Suprapubic skin (tissue), 4 donors: Measurements from ENCODE around the gene DHX16. TPM values are rescaled to one million over a fixed set of nuclear protein-coding genes. Genes with fewer than 3 reads are reported as not detected.
"Not testable (repeated sequence)": the region's sequence is repeated elsewhere in the genome, so short reads cannot be mapped to it uniquely, and the experiment has no call there.

Experiments
- DNase-seq, 2 donors: peaks; one replicate each; pipeline ENCODE4 v3.0.0-alpha.2; 2019; ENCODE audit warnings: low spot score in 2 of 2
- H3K27ac ChIP-seq: fragments of 200-600 bp; sonication (generic); one replicate; pipeline ENCODE4 v1.5.1; 2019
- H3K27me3 ChIP-seq: fragments of 200-600 bp; sonication (generic); one replicate; pipeline ENCODE4 v1.5.1; 2019
- H3K36me3 ChIP-seq: fragments of 200-600 bp; sonication (generic); one replicate; pipeline ENCODE4 v1.5.1; 2019
- H3K4me1 ChIP-seq: fragments of 200-600 bp; sonication (generic); one replicate; pipeline ENCODE4 v1.5.1; 2019
- H3K4me3 ChIP-seq: fragments of 200-600 bp; sonication (generic); one replicate; pipeline ENCODE4 v1.5.1; 2019; ENCODE audit warnings: mild to moderate bottlenecking
- H3K9me3 ChIP-seq: fragments of 200-600 bp; sonication (generic); one replicate; pipeline ENCODE4 v1.5.1; 2019
- CTCF ChIP-seq, 2 donors: fragments of 200-600 bp in 1 of 2; fragments of 450-650 bp in 1 of 2; sonication (generic) in 1 of 2; IDR thresholded peaks; one replicate each; pipeline ENCODE4 v1.5.1; 2016 to 2019; ENCODE audit warnings: antibody characterized with exemption in 2 of 2, mild to moderate bottlenecking in 1 of 2, moderate library complexity in 1 of 2
- EP300 ChIP-seq: sonication (generic); formaldehyde crosslinking; IDR thresholded peaks from one replicate; pipeline ENCODE4 v1.6.1; 2017; ENCODE audit warnings: antibody characterized with exemption
- POLR2A ChIP-seq, 2 donors: fragments of 450-650 bp; IDR thresholded peaks; one replicate each; pipeline ENCODE4 v1.6.1; 2017; ENCODE audit warnings: antibody characterized with exemption in 2 of 2, mild to moderate bottlenecking in 2 of 2, moderate library complexity in 2 of 2
- POLR2AphosphoS5 ChIP-seq, 3 donors: sonication (generic); formaldehyde crosslinking; IDR thresholded peaks; one replicate each; pipeline ENCODE4 v1.6.1; 2017; ENCODE audit warnings: antibody characterized with exemption in 3 of 3
- WGBS: methylation state at CpG from one replicate; pipeline ENCODE4 v1.1.5; 2018; 5-methylcytosine and 5-hydroxymethylcytosine counted together
- total RNA-seq, 4 donors: library from RNA; depleted of rRNA; stranded (reverse); fragments of >200 nt; gene quantifications; one replicate each; pipeline ENCODE4 v1.1.0, GENCODE V29; 2016

Gene DHX16
- total RNA-seq, 4 donors from 2014 or later, result 24.3 to 48.5 (median 33.7) TPM

GRCh38 chr6:30670760-30671527, 1.9 kb downstream of the DHX16 start:
- peaks cover 21% of the 10 kb centered on the region for H3K4me1 ChIP-seq
- no peak overlapping the region for H3K4me3 ChIP-seq
- no peak overlapping the region for H3K27ac ChIP-seq
- H3K36me3 ChIP-seq, result peaks cover 37% of the 10 kb centered on the region
- 84% methylated on average over 27 of the region's 27 CpGs for WGBS
- TF ChIP-seq POLR2A (IDR thresholded peaks at IDR 0.05), result no peak
- no peaks in the 10 kb centered on the region for H3K9me3 ChIP-seq
- no peak for DNase-seq
- no peaks in the 10 kb centered on the region for H3K27me3 ChIP-seq

GRCh38 chr6:30666300-30666699, 6.5 kb downstream of the DHX16 start:
- H3K36me3 ChIP-seq, result peaks cover 82% of the 10 kb centered on the region

GRCh38 chr6:30664994-30665767, 7.6 kb downstream of the DHX16 start:
- DNase-seq, result no peak
- WGBS, result 89% methylated on average over 33 of the region's 34 CpGs
- Histone ChIP-seq H3K4me3 (no peak overlapping the region), H3K4me1 (no peaks in the 10 kb centered on the region), H3K27me3 (no peaks in the 10 kb centered on the region), H3K36me3 (peaks cover 90% of the 10 kb centered on the region), H3K27ac (no peak overlapping the region), H3K9me3 (no peaks in the 10 kb centered on the region)
- TF ChIP-seq POLR2A (IDR thresholded peaks at IDR 0.05), result no peak
- TF ChIP-seq EP300, result no peak
- TF ChIP-seq POLR2AphosphoS5 (IDR thresholded peaks at IDR 0.05), result no peak
- TF ChIP-seq CTCF (IDR thresholded peaks at IDR 0.05), result no peak

More at GRCh38 chr6:30666300-30666699, 6.5 kb downstream of the DHX16 start:
- H3K27me3 ChIP-seq, H3K27ac ChIP-seq, DNase-seq, H3K9me3 ChIP-seq, H3K4me3 ChIP-seq, H3K4me1 ChIP-seq: not testable (repeated sequence)
- WGBS, result 92% methylated on average over 2 of the region's 2 CpGs

GRCh38 chr6:30657922-30658321, 14.9 kb downstream of the DHX16 start:
- peaks cover 100% of the 10 kb centered on the region for H3K36me3 ChIP-seq
- H3K27ac ChIP-seq, H3K4me1 ChIP-seq, H3K4me3 ChIP-seq, H3K9me3 ChIP-seq, H3K27me3 ChIP-seq, DNase-seq: not testable (repeated sequence)
- 93% methylated on average over 5 of the region's 5 CpGs for WGBS

- no peak for DNase-seq
- Histone ChIP-seq H3K27ac (no peak overlapping the region), H3K4me3 (no peak overlapping the region), H3K27me3 (no peaks in the 10 kb centered on the region), H3K9me3 (no peaks in the 10 kb centered on the region), H3K36me3 (peaks cover 100% of the 10 kb centered on the region), H3K4me1 (no peaks in the 10 kb centered on the region)
- TF ChIP-seq POLR2A (IDR thresholded peaks at IDR 0.05) (no peak), CTCF (IDR thresholded peaks at IDR 0.05) (no peak), POLR2AphosphoS5 (IDR thresholded peaks at IDR 0.05) (no peak), EP300 (no peak)
Observed at GRCh38 chr6:30657454-30657853, 15.4 kb downstream of the DHX16 start.

- H3K36me3 ChIP-seq, result peaks cover 100% of the 10 kb centered on the region
Observed at GRCh38 chr6:30656513-30656912, 16.3 kb downstream of the DHX16 start.

GRCh38 chr6:30655743-30656094, 17.1 kb downstream of the DHX16 start:
- Histone ChIP-seq H3K27me3 (no peaks in the 10 kb centered on the region), H3K36me3 (peaks cover 100% of the 10 kb centered on the region), H3K27ac (no peak overlapping the region), H3K4me3 (no peak overlapping the region), H3K4me1 (no peaks in the 10 kb centered on the region), H3K9me3 (no peaks in the 10 kb centered on the region)
- TF ChIP-seq POLR2A (IDR thresholded peaks at IDR 0.05), result no peak
- TF ChIP-seq POLR2AphosphoS5 (IDR thresholded peaks at IDR 0.05), result no peak
- no peak for TF ChIP-seq CTCF (IDR thresholded peaks at IDR 0.05)
- TF ChIP-seq EP300, result no peak
- 97% methylated on average over 3 of the region's 3 CpGs for WGBS
- DNase-seq, result no peak

More at GRCh38 chr6:30656513-30656912, 16.3 kb downstream of the DHX16 start:
- Histone ChIP-seq H3K27me3 (no peaks in the 10 kb centered on the region), H3K9me3 (no peaks in the 10 kb centered on the region), H3K4me1 (no peaks in the 10 kb centered on the region), H3K27ac (no peak overlapping the region), H3K4me3 (no peak overlapping the region)
- 60% methylated on average over 7 of the region's 7 CpGs for WGBS
- DNase-seq, result no peak
- TF ChIP-seq POLR2A (IDR thresholded peaks at IDR 0.05), result no peak
- no peak for TF ChIP-seq EP300
- no peak for TF ChIP-seq POLR2AphosphoS5 (IDR thresholded peaks at IDR 0.05)
